HepG2 (cell line): ENCODE measurements around the gene HMGN4. TPM values are rescaled to one million over a fixed set of nuclear protein-coding genes. Genes with fewer than 3 reads are reported as not detected.
A peak's percentile ranks its signal among the peaks of the same experiment; 100 is the strongest.

Experiments
- CCAR2 ChIP-seq: fragments of 200-400 bp; formaldehyde crosslinking; optimal IDR thresholded peaks from 2 replicates; pipeline ENCODE3; 2018; ENCODE audit warnings: low read depth, mild to moderate bottlenecking, low read length, moderate library complexity
- HHEX ChIP-seq: IDR thresholded peaks from 2 replicates; pipeline ENCODE4 v1.6.1; 2016; ENCODE audit warnings: control low read depth
- ISL2 ChIP-seq: sonication (generic); formaldehyde crosslinking; IDR thresholded peaks from 2 replicates; pipeline ENCODE4 v1.5.0; 2020; ENCODE audit warnings: missing genetic modification reagents
- MTF2 ChIP-seq: sonication (generic); formaldehyde crosslinking; IDR thresholded peaks from 2 replicates; pipeline ENCODE4 v1.5.0; 2020; ENCODE audit warnings: missing genetic modification reagents, borderline replicate concordance
- NR2F1 ChIP-seq, 2 experiments: fragments of 450-650 bp in 1 of 2; formaldehyde crosslinking in 1 of 2; IDR thresholded peaks; 2 replicates each; pipeline versions ENCODE4 v1.5.0 to v1.6.1; 2016 to 2020; ENCODE audit warnings: mild to moderate bottlenecking in 1 of 2, missing compliant biosample characterization in 1 of 2, missing genetic modification reagents in 1 of 2, moderate library complexity in 1 of 2
- NRL ChIP-seq: sonication (generic); formaldehyde crosslinking; IDR thresholded peaks from 2 replicates; pipeline ENCODE4 v1.5.0; 2020; ENCODE audit warnings: missing genetic modification reagents, mild to moderate bottlenecking, moderate library complexity, borderline replicate concordance
- SMARCE1 ChIP-seq: fragments of 450-650 bp; IDR thresholded peaks from 2 replicates; pipeline ENCODE4 v1.6.1; 2017; ENCODE audit warnings: borderline replicate concordance
- SOX5 ChIP-seq: IDR thresholded peaks from 2 replicates; pipeline ENCODE4 v1.6.1; 2016; ENCODE audit warnings: borderline replicate concordance
- SRF ChIP-seq: IDR thresholded peaks from 2 replicates; pipeline ENCODE4 v1.6.1; 2011; ENCODE audit warnings: mild to moderate bottlenecking, low read depth, low read length, moderate library complexity
- SRSF1 ChIP-seq: fragments of 200-400 bp; formaldehyde crosslinking; optimal IDR thresholded peaks from 2 replicates; pipeline ENCODE3; 2017; ENCODE audit warnings: mild to moderate bottlenecking, low read depth, low read length, moderate library complexity
- TEAD2 ChIP-seq: sonication (generic); formaldehyde crosslinking; IDR thresholded peaks from 2 replicates; pipeline ENCODE4 v1.9.0; 2021; ENCODE audit warnings: missing genetic modification reagents
- TEAD3 ChIP-seq: optimal IDR thresholded peaks from 2 replicates; pipeline ENCODE3; 2016; ENCODE audit warnings: borderline replicate concordance
- ZFP37 ChIP-seq: sonication (generic); formaldehyde crosslinking; IDR thresholded peaks from 2 replicates; pipeline ENCODE4 v1.4.0; 2020; ENCODE audit warnings: missing genetic modification reagents, borderline replicate concordance
- ZNF761 ChIP-seq: sonication (generic); formaldehyde crosslinking; conservative IDR thresholded peaks from 2 replicates; pipeline ENCODE4 v1.4.0; 2020; ENCODE audit warnings: mild to moderate bottlenecking, missing genetic modification reagents
- ZNF773 ChIP-seq: sonication (generic); formaldehyde crosslinking; IDR thresholded peaks from 2 replicates; pipeline ENCODE4 v1.4.0; 2020; ENCODE audit warnings: missing genetic modification reagents, borderline replicate concordance
- ZNF788 ChIP-seq: sonication (generic); formaldehyde crosslinking; IDR thresholded peaks from 2 replicates; pipeline ENCODE4 v1.5.0; 2020; ENCODE audit warnings: mild to moderate bottlenecking, missing genetic modification reagents, borderline replicate concordance
- ZNF839 ChIP-seq: sonication (generic); formaldehyde crosslinking; IDR thresholded peaks from 2 replicates; pipeline ENCODE4 v1.4.0; 2020; ENCODE audit warnings: missing genetic modification reagents, mild to moderate bottlenecking, borderline replicate concordance
- polyA plus RNA-seq, 8 experiments: library from polyadenylated mRNA; depleted of rRNA in 3 of 8; stranded (reverse) in 7 of 8; unstranded in 1 of 8; fragments of >200 nt; fragmentation: Illumina TruSeq in 4 of 8; extraction: Trizol in 4 of 8; gene quantifications; 2 replicates each; pipeline versions ENCODE4 v1.2.1 to v1.2.3, GENCODE V29; 2011 to 2016; ENCODE audit warnings: low read depth in 4 of 8, missing spikeins in 1 of 8, mixed read lengths in 1 of 8; ENCODE audit not compliant: insufficient read depth in 1 of 8
- total RNA-seq, 5 experiments: library from RNA; depleted of rRNA; stranded (reverse); fragments of >200 nt; fragmentation: Illumina TruSeq; extraction: Trizol; gene quantifications; 2 replicates each; pipeline ENCODE4 v1.2.3, GENCODE V29; 2016; ENCODE audit warnings: low read depth in 1 of 5
- TF ChIP-seq, protein P1 (sequence below): sonication (generic); formaldehyde crosslinking; IDR thresholded peaks from 2 replicates; pipeline ENCODE4 v1.5.0; 2020; ENCODE audit warnings: missing genetic modification reagents
- TF ChIP-seq, protein P2 (sequence below): sonication (generic); formaldehyde crosslinking; IDR thresholded peaks from 2 replicates; pipeline ENCODE4 v1.4.0; 2020; ENCODE audit warnings: mild to moderate bottlenecking, missing genetic modification reagents, borderline replicate concordance
- TF ChIP-seq, protein P3 (sequence below): sonication (generic); formaldehyde crosslinking; IDR thresholded peaks from 2 replicates; pipeline ENCODE4 v1.5.0; 2020; ENCODE audit warnings: mild to moderate bottlenecking, low read depth, missing genetic modification reagents, borderline replicate concordance
- TF ChIP-seq, protein P4 (sequence below): sonication (generic); formaldehyde crosslinking; IDR thresholded peaks from 2 replicates; pipeline ENCODE4 v1.8.0; 2022; ENCODE audit warnings: mild to moderate bottlenecking, missing genetic modification reagents, moderate library complexity
- TF ChIP-seq, protein P5 (sequence below): sonication (generic); formaldehyde crosslinking; IDR thresholded peaks from 2 replicates; pipeline ENCODE4 v1.4.0; 2020; ENCODE audit warnings: mild to moderate bottlenecking, missing genetic modification reagents

HMGN4 gene
- total and polyA plus RNA-seq, 2 of the 13 experiments (the other 11 are each of a cell fraction or from before 2014, with no cell fraction given): 39.9 to 52.1 TPM

DNA sequence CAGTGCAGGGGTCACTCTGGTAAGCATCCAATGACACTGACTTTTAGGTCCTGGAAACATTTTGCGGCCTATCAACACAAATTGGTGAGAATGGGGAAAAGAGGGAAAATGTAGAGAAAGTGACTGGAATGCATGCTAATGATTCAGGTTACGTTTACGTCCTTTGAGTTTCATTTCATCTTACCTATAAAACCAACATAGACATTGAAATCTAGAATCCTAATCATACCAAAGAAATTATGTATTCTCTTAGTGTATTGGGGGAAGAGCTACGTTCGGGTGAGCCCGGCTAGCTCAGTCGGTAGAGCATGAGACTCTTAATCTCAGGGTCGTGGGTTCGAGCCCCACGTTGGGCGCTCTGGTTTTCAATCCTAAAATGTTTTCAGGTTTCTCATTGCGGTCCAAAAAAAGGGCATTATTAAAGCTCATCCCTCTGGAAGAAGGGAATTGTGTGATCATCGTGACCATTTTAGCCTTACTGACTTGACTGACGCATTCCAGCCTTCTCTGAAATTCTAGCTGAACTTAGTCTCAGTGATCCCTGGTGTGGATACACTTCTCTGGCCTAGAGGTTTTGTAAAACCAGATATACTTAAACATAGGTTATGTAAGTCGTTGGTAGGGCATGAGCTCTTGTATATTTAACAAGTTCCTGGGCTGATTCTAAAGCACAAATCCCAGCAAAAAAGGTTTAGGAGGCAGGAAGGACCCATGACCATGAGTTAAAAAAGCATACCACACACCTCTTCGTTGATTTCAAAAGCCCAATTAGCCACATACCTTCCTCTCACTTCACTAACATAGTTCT, 18.3 kb downstream of the HMGN4 start (continued):
- TF ChIP-seq NRL (CRISPR knock-in tag) (no peak), ZNF839 (CRISPR knock-in tag) (no peak), ZNF788 (CRISPR knock-in tag) (no peak; the same call in 1 of the 2 replicates), SRSF1 (no peak), SRF (no peak), ZFP37 (CRISPR knock-in tag) (no peak), ZNF761 (CRISPR knock-in tag) (no peak), HHEX (CRISPR knock-in tag) (no peak), SMARCE1 (no peak), ISL2 (peak; percentile 78), NR2F1 (CRISPR knock-in tag; IDR thresholded peaks at IDR 0.05) (peak in 1 of 2 experiments; percentile 29; a peak in 1 of 4 replicates), TEAD3 (CRISPR knock-in tag) (peak; percentile 71), TEAD2 (no peak), MTF2 (CRISPR knock-in tag) (no peak), ZNF773 (CRISPR knock-in tag) (no peak), CCAR2 (no peak), SOX5 (CRISPR knock-in tag) (peak; percentile 38; the same call in 1 of the 2 replicates)
- TF ChIP-seq, protein P1, sequence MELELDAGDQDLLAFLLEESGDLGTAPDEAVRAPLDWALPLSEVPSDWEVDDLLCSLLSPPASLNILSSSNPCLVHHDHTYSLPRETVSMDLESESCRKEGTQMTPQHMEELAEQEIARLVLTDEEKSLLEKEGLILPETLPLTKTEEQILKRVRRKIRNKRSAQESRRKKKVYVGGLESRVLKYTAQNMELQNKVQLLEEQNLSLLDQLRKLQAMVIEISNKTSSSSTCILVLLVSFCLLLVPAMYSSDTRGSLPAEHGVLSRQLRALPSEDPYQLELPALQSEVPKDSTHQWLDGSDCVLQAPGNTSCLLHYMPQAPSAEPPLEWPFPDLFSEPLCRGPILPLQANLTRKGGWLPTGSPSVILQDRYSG (CRISPR knock-in tag): 0 out of 2 replicates have a peak, but pooled peaks have one; percentile 71
- TF ChIP-seq, protein P2, sequence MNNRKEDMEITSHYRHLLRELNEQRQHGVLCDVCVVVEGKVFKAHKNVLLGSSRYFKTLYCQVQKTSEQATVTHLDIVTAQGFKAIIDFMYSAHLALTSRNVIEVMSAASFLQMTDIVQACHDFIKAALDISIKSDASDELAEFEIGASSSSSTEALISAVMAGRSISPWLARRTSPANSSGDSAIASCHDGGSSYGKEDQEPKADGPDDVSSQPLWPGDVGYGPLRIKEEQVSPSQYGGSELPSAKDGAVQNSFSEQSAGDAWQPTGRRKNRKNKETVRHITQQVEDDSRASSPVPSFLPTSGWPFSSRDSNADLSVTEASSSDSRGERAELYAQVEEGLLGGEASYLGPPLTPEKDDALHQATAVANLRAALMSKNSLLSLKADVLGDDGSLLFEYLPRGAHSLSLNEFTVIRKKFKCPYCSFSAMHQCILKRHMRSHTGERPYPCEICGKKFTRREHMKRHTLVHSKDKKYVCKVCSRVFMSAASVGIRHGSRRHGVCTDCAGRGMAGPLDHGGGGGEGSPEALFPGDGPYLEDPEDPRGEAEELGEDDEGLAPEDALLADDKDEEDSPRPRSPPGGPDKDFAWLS (CRISPR knock-in tag): no peak
- TF ChIP-seq, protein P3, sequence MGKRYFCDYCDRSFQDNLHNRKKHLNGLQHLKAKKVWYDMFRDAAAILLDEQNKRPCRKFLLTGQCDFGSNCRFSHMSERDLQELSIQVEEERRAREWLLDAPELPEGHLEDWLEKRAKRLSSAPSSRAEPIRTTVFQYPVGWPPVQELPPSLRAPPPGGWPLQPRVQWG (CRISPR knock-in tag): no peak
- TF ChIP-seq, protein P4, sequence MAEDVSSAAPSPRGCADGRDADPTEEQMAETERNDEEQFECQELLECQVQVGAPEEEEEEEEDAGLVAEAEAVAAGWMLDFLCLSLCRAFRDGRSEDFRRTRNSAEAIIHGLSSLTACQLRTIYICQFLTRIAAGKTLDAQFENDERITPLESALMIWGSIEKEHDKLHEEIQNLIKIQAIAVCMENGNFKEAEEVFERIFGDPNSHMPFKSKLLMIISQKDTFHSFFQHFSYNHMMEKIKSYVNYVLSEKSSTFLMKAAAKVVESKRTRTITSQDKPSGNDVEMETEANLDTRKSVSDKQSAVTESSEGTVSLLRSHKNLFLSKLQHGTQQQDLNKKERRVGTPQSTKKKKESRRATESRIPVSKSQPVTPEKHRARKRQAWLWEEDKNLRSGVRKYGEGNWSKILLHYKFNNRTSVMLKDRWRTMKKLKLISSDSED: no peak
- TF ChIP-seq, protein P5, sequence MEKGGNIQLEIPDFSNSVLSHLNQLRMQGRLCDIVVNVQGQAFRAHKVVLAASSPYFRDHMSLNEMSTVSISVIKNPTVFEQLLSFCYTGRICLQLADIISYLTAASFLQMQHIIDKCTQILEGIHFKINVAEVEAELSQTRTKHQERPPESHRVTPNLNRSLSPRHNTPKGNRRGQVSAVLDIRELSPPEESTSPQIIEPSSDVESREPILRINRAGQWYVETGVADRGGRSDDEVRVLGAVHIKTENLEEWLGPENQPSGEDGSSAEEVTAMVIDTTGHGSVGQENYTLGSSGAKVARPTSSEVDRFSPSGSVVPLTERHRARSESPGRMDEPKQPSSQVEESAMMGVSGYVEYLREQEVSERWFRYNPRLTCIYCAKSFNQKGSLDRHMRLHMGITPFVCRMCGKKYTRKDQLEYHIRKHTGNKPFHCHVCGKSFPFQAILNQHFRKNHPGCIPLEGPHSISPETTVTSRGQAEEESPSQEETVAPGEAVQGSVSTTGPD (CRISPR knock-in tag): peak; percentile 57; the same call in 1 of the 2 replicates
